DMS53 treated with DMSO at 0.1 percent for 48 hours (cell line): ENCODE measurements around the gene ZNF219.

Source experiments
- DNase-seq: peaks from one replicate; lab custom pipeline; 2025; ENCODE audit not compliant: unreplicated experiment; lab: John Stamatoyannopoulos, UW

The ZNF219 gene

DNA sequence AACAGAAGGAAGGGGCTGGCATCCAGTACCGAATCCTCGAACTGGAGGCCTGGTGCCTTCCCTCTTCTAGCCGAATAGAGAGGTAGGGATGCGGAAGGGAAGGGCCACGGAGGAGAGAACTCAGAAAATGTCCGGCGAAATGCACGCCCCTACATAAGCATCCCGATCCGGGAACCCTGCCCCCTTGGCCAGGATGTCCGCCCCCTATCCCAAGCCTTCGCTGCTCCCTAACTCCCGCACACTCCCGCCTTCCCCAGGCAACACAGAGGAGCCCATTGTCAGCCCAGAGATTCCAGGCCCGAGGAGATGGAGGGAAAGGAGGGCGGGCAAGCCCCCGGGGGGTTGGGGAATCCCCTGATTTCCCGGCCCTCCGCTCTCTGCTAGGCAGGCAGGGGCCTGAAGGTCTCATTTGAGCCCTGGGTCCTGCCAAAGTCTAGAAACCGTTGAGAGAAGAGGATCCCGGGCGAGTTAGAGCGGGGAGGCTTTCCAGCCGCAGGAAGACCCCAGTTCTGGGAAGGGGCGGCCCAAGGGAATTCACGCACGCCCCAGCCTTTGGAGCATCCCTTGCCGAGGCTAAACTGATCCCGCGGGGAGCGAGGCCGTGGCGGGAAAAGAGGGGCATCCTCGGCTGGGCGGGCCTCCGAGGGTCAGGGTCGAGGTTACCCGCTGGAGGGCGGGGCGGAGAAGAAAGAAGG lies 28.9 kb downstream of the ZNF219 start:
- DNase-seq, result no peak

DNA sequence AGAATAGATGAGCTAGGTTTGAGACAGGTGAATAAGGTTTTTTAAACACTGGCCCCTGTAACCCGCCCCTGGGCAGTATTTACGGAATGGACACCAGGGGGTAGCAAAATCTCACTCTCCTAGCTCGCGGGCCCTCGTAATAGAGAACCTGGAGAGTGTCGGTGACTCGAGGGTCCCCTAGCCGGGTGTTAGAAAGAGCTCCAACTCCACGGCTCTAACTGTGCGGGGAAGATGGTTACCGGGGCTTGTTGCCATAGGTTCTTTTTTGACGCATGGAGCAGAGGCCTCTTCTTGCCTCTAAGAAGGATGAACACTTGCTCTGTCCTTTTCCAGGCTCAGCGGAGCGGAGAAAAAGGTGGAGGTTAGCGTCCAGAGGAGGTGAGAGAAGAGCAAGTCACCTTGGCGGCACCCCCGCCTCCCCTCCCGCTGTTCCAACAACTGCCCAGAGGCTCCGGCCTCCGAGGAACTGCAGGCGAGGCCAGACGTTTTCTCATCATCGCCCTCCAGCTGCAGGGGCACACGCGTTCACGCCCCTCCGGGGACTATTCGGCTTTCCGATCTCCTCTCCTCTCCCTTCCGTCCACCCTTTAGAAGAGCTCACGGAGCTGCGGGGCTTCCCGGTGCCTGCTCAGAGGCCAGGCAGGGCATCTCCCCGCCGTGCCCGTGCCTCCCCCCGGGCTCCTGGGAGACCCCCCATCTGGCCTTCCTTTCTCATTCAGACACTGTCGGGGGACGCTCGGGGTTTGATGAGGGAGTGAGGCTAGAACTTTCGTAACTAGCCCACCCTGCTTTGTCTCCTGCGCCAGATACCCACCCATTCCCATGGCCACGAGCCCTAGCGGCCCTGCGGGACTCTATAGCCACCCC lies 29.7 kb downstream of the ZNF219 start:
- DNase-seq, result peak; percentile 18

DNA sequence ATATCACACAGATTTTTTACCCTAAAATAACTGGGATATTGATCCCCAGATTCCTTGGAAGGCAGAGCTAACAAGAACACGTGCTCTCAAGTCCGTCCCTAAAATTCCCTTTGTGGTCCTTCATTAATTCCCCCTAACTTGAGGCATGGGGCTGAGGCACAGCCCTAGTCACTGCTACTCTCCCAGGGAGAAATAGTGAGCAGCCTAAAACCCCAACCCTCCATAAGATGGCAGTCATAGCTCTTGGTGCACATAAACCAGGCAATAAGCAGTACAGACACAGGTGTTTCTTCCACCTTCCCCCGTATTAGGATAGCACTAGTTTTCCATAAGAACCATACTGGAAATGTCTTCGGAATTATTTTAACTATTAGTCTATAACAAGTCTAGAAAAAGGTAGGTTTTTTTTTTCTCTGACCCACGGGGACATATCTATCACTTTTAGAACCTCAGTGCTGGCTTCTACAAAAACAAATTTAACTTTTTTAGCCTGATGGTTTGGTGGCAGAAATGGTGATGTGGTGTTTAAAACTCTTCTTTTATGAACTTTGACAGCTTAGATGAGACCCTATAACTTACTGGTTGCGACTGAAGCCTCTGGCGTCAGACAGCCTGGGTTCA lies 31.5 kb downstream of the ZNF219 start:
- peak; percentile 32 for DNase-seq

DNA sequence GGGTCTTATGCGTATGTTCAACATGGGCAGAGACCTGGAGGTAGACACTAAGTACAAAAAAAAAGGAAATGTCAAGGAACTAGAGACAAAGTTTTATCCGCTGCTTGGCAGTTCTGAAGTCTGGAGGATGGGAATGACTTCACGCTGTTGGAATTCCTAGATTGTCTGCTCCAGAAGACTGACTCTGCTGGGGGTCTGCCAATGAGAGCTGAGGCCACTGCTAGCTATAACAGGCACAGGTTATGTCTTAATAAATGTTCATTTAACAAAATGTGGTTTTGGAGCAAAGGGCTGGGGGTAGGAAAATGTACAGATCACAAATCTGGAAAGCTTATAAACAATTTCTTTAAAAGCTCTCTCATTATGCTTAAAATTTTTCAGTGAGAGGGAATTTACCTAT lies 35.0 kb downstream of the ZNF219 start:
- DNase-seq, result no peak

DNA sequence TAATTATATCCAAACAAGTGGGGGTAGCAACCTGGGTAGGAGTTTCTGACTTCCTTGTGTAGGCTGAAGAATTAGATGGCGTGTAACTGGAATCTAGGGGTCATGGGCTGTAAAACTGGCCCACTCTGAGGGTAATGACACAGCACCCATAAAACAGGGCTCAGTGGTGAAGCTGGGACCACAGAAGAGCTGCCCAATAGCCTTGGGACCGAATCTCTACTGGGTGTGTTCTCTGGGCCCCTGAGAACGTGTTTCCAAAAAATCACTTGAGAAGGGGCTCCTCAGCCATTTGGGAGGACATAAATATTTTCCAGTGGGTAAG lies 37.1 kb downstream of the ZNF219 start:
- DNase-seq, result no peak

DNA sequence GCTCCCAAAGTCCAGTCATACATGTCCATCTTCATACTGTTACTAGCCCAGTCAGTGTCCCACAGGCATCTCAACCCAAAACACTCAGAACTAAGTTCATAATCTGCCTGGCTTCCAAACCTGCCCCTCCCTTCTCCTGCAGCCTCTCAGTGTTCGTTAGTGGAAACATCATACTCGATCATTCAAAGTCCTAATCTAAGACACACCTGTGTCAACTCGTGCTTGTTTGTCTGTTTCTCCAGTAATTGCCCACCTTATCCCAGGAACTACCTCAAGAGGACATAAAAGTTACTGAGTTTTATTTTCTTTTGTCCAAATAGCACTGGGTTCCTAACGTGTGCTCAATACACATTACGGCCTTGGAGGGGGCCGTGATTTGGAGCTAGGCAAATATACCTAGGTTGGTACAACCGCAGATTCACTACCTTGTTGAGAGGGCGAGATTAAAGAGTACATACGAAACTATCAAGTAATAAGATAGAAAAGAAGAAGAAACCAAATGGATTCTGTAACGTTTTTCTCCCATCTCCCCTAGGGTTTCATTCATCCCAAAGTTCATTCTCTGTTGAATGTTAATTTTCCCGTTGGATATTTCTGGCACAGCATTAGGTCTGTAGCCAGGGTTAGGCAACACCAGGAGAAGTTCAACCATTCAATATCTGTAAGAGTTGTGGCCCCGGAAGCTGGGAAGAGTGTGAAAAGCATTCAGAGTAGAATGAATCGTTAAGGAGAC lies 37.7 kb downstream of the ZNF219 start:
- DNase-seq, result no peak

DNA sequence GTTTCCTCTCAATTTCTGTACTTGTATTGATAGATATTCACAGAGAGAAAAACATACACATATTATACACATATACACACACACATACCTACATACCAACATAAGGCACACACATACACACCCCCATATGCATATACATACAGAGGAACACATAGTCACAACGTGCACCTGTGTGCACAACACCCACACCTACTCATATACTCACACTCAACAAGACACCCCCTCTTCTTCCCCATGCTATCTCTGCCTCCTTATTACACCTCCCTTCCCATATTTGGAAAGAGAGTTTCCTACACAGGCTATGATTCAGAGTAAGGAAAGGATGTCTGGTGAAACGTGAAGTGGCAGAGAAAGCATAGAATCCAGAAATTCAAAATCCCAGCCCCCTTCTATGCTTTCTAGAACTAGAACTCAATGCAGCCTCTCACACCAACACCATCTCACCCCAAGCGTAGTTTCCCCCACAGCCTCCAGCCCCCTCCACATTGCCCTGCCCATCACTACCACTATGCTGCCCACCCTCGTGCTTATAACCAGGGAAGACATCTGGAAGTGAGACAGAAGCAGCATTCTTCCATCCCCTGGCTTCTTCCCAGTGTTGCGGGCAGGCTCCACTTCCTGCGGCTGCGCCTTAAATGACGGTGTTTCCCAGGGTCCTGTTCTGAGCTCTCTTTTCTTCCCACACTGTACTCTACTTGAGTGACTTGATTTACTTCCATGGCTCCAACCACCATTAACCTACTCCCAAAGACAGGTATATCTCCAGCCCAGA lies 38.4 kb downstream of the ZNF219 start:
- no peak for DNase-seq

DNA sequence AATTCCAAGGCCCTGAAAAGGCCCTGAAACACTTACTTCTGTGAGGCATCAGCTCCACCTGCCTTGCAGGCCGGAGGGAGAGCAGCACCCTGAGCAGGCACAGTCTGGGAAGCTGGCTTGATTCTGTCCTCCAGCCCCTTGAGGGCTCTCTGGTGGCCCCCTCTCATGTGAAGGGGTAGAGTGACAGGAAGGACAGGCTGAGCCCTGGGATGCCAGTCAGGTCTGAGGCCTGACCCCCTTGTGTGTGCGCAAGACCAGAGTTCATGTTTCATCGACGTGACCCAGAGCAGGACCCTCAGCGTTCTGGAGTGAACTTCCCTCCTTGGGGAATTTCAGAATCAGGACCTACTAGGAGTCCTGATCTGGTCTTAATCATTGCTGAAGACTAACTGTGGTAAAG lies 39.6 kb downstream of the ZNF219 start:
- DNase-seq, result no peak

DNA sequence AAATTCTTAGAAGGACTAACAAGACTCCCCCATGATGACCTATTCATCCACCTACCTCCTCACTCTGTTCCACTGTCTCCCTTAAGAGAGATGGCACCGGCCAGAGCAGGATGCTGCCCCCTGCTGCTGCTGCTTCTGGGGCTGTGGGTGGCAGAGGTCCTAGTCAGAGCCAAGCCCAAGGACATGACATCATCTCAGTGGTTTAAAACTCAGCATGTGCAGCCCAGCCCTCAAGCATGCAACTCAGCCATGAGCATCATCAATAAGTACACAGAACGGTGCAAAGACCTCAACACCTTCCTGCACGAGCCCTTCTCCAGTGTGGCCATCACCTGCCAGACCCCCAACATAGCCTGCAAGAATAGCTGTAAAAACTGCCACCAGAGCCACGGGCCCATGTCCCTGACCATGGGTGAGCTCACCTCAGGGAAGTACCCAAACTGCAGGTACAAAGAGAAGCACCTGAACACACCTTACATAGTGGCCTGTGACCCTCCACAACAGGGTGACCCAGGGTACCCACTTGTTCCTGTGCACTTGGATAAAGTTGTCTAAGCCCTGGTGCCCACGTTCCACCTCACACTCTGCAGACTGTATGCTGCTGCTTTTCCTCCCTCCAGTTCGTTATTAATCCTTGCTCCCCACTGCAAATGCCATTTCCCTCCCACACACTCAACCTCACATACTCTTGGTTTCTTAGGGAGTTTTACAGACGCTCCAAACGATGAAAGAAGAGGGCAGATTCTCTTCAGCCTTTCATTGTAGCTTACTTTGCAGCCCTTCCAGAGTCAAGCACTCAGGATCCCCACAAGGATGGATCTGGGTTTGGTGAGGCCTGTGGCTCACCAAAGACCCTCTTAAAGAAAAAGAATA lies 40.4 kb downstream of the ZNF219 start, which contains the start of gene RNASE8:
Gene RNASE8, plus strand, starts transcription at position 20 of the 873 bp plus-strand sequence. Its CDS starts 71 bp downstream, at position 91.
- no peak for DNase-seq

DNA sequence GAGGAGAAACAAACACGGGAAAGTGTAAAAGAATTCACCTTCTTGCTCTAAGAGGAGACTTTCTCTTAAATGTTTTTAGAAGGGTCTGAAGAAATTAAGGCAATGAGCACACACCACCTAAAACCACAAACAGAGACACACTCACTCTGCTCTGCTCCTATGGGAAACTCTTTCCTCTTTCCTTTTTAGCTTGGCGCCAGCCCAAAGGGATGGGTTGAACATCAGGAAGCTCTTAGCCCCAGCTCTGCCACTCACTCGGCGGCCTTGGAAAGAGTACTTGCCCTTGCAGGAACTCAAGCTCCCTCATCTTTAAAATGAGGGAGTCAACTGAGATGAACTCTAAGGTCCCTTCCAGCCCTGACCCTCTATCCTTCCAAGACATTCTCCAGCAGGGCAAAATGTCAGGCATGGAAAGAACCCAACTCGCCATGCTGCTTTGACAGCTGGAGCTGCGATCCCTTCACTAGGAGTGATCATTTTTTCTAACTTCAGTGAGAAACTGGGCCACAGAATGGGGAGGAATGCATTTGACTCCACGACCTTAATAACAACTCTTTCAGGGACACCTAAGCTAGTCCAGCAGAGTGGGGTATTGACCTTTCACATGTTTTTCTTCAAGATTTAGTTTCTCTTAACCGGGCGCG lies 41.8 kb downstream of the ZNF219 start:
- no peak for DNase-seq

DNA sequence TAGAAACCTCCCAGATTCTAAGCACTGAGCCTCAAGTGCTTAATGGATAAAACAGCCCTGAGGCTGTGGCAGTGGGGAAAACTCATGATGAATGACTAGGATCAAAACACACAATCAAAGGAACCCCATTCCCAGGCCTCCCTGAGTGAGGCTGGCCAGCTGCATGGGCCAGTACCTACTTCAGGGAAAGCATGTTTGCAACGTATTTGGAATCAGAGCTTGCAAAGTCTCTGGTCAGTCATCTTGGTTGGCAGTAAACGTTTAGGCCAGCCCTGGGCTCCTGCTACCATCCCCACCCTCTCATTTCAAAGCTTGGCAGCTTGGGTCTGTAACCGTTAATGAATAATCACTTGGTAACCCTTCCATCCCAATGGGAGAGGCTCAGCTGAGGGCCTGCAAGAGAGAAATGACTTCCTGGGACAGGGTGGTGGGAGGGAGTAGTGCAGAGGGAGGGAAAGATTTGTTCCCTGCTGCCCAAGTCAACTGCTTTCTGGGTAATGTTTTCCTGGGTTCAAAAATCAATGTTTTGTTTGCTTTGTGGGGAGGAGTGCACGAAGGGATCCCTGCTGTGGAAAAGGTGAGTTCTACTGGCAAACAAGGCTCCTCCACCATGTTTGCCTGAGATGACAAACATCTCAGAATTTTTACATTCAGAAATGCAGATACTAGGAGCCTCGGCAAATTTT lies 42.9 kb downstream of the ZNF219 start:
- no peak for DNase-seq

DNA sequence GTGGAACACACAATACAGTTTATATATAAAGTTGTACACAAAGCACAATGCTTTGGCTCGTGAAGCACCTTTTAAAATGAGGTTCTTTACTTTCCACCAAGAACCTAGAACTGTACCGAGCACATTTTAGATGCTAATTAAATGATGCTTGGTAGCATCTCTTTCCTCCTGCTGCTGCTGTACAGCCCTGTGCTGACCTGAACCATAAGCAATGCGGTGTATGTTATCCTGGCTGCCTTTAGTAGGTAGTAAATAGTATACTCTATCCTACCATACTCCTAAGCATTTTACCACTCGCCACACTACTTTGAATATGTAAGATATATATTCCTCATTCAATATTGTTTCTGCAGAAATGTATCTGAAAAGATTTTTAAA lies 43.7 kb downstream of the ZNF219 start:
- DNase-seq, result no peak

DNA sequence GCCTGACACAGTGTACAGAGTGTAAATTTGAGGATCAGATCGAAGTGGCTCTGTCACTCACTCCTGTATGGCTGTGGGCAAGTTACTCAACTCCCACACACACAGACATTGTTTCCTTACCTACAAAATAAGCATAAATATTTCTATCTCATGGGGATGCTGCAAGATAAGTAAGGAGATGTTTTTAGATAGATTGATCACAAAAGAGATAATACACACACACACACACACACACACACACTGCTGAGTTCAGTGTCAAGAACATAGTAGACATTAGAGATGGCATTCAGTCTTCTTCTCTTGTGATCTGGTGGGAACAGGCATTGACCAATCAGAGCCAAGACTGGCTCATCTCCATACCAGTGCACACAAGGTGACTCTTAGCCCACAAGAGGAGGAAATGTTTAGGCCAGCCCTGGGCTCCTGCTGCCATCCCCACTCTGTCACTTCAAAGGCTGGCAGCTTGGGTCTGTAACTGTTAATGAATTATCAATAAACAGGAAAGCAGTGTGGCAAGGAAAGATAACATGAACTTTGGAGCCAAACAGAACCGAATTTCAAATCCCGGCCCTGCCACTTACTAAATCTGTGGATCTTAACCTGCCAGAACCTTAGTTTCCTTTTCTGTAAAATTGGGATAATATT lies 44.2 kb downstream of the ZNF219 start:
- DNase-seq, result no peak

DNA sequence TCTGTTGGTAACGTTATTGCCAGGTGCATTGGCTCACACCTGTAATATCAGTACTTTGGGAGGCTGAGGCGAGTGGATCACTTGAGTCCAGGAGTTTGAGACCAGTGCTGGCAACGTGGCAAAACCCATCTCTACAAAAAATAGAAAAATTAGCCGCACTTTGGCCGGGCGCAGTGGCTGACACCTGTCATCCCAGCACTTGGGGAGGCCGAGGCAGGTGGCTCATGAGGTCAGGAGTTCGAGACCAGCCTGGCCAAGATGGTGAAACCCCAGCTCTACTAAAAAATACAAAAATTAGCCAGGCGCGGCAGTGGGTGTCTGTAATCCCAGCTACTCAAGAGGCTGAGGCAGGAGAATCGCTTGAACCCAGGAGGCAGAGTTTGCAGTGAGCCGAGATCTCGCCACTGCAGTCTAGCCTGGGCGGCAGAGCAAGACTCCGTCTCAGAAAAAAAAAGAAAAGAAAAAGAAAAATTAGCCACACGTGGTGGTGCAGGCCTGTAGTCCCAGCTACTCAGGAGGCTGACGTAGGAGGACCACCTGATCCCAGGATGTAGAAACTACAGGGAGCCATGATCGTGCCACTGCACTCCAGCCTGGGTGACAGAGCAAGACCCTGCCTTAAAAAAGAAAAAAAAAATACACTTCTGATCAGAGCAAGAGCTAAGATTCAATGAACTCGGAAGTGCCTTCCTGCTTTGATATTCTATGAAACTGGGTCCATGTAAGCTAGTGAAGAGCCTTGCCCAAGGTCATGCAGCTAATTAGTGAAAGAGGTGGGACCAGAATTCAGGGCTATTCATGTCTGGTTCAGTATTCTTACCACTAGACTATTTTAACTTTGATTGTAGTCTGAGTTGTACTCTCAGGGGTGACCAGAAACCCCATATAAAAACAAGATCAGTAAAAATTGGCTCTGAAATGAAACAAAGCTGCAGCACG lies 45.0 kb downstream of the ZNF219 start:
- no peak for DNase-seq

DNA sequence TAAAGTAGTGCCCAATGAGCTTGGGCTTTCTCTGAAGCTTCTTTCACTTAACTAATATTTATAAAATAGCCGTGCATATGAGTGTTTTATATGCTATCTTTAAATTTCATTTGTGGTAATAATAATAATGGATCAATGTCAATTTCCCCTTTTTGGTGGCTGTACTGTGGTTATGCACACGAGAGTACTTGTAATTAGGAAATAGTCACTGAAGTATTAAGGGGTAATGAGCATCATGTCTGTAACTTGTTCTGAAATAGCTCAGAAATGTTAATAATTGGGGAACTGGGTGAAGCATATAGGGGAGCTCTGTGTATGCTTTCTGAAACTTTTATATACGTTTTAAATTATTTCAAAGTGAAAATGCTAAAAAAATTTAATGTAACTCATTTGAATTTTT lies 47.9 kb downstream of the ZNF219 start:
- no peak for DNase-seq

DNA sequence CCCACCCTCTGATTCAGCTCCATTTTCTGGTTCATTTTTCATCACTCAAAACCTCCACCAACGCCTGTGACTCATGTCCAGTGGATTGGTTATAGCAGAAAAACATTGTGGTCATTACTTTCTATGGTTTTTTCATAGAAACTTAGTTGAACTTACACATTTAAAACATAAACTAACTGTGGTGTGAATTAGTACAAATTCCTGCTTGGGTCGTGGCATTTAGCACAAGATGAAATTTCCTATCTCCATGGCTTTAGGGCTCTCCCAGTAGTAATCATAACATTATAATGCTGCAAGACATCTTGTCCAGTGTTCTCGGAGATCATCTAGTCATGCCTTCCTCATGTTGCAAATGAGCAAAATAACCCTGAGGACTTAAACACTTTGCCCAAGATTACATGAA lies 49.2 kb downstream of the ZNF219 start:
- DNase-seq, result no peak

DNA sequence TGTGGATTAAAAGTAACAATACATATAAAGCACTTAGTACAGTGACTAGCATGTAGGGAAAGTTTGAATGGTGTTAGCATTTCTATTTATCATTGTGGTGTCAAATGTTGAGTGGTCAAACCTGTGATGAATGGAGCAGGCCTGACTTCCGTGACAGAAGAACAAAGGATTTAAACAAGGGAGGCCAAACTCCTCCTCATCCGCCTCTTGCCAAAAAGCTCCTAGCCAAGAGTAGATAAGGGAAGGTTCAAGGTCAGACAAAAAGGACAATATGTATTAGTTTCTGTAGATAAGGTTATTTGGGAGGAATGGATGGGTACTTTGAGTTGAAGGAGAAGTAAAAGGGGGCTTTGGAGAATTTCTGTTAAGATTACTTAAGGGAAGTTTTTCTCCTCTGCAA lies 49.8 kb downstream of the ZNF219 start:
- no peak for DNase-seq
